A549 (cell line): ENCODE results near the gene ADD3. TPM values are rescaled to one million over a fixed set of nuclear protein-coding genes. Genes with fewer than 3 reads are reported as not detected.

ENCODE experiments used
- ATAC-seq, 2 experiments: fragments of 200-7000 bp in 1 of 2; fragments of >200 bp in 1 of 2; cut with Nextera tagmentation in 1 of 2; cut with Tn5 transposase in 1 of 2; 3 replicates each; pipeline versions ENCODE4 v1.8.0 to v1.9.1; 2018 to 2020; ENCODE audit warnings: mild to moderate bottlenecking in 1 of 2, moderate library complexity in 1 of 2
- CTCF ChIA-PET: fragments of 300-600 bp; sonication (Branson Sonifier 250); formaldehyde crosslinking; extraction: SDS; loops from one replicate; lab custom pipeline; 2021; ENCODE audit warnings: antibody characterized with exemption, inconsistent platforms; lab: Yijun Ruan, JAX
- POLR2A ChIA-PET: fragments of 350-600 bp; formaldehyde crosslinking; extraction: SDS; loops from one replicate; lab custom pipeline; 2021; ENCODE audit warnings: antibody characterized with exemption, inconsistent platforms; lab: Yijun Ruan, JAX
- DNase-seq, 2 experiments: peaks; one replicate each; pipeline versions ENCODE4 v3.0.0 to v3.0.0-alpha.2; 2011 to 2016; ENCODE audit warnings: low read depth in 1 of 2, low spot score in 1 of 2
- FAIRE-seq: peaks from 2 replicates; lab custom pipeline; 2011; peaks lifted over from hg19 to GRCh38; lab: Jason Lieb, UNC
- H3K27ac ChIP-seq, 2 experiments: fragments of >200 bp; sonication (Bioruptor Twin); formaldehyde crosslinking; 3 replicates each; pipeline ENCODE4 v1.5.1; 2016 to 2017
- H3K4me1 ChIP-seq: fragments of >200 bp; sonication (Bioruptor Twin); formaldehyde crosslinking; 3 replicates; pipeline ENCODE4 v1.6.1; 2016
- H3K4me2 ChIP-seq: fragments of >200 bp; sonication (Bioruptor Twin); formaldehyde crosslinking; 3 replicates; pipeline ENCODE4 v1.6.1; 2016
- H3K4me3 ChIP-seq: fragments of >200 bp; sonication (Bioruptor Twin); formaldehyde crosslinking; 3 replicates; pipeline ENCODE4 v1.5.1; 2016
- H3K9me3 ChIP-seq: fragments of >200 bp; sonication (Bioruptor Twin); formaldehyde crosslinking; 3 replicates; pipeline ENCODE4 v1.6.1; 2016
- BCL3 ChIP-seq: fragments of >200 bp; sonication (Bioruptor Twin); formaldehyde crosslinking; IDR thresholded peaks from 3 replicates; pipeline ENCODE4 v1.6.1; 2016
- BHLHE40 ChIP-seq: IDR thresholded peaks from 2 replicates; pipeline ENCODE4 v1.6.1; 2012; ENCODE audit warnings: low read depth, low read length, inconsistent platforms
- CBX2 ChIP-seq: fragments of 200-600 bp; sonication (generic); IDR thresholded peaks from 2 replicates; pipeline ENCODE4 v1.6.1; 2016; ENCODE audit warnings: low read depth, mild to moderate bottlenecking, borderline replicate concordance
- CEBPB ChIP-seq, 2 experiments: fragments of >200 bp in 1 of 2; sonication (Bioruptor Twin) in 1 of 2; formaldehyde crosslinking in 1 of 2; IDR thresholded peaks; 2 replicates each; pipeline ENCODE4 v1.6.1; 2012 to 2016
- CHD2 ChIP-seq: fragments of 150-350 bp; IDR thresholded peaks from 2 replicates; pipeline ENCODE4 v1.6.1; 2014; ENCODE audit warnings: low read length; ENCODE audit not compliant: partially characterized antibody
- E2F6 ChIP-seq: IDR thresholded peaks from 2 replicates; pipeline ENCODE4 v1.6.1; 2012; ENCODE audit warnings: low read depth, borderline replicate concordance
- EHF ChIP-seq: fragments of 250-450 bp; sonication (Bioruptor Pico); IDR thresholded peaks from 2 replicates; pipeline ENCODE4 v1.5.0; 2020; ENCODE audit warnings: mild to moderate bottlenecking
- ESRRA ChIP-seq: fragments of 150-350 bp; IDR thresholded peaks from 2 replicates; pipeline ENCODE4 v1.6.1; 2014; ENCODE audit warnings: mild to moderate bottlenecking, low read length, borderline replicate concordance
- FOSB ChIP-seq: fragments of 250-450 bp; sonication (Bioruptor Pico); IDR thresholded peaks from 2 replicates; pipeline ENCODE4 v1.5.0; 2020; ENCODE audit warnings: mild to moderate bottlenecking, moderate library complexity
- FOSL2 ChIP-seq, 2 experiments: fragments of 450-650 bp in 1 of 2; fragments of >200 bp in 1 of 2; sonication (Bioruptor Twin) in 1 of 2; formaldehyde crosslinking; IDR thresholded peaks; 2 replicates each; pipeline versions ENCODE4 v1.5.0 to v1.6.1; 2016 to 2020; ENCODE audit warnings: mild to moderate bottlenecking in 1 of 2, moderate library complexity in 1 of 2
- FOXS1 ChIP-seq: fragments of 250-450 bp; sonication (Bioruptor Pico); IDR thresholded peaks from 2 replicates; pipeline ENCODE4 v1.5.0; 2020; ENCODE audit warnings: mild to moderate bottlenecking, moderate library complexity
- GATA3 ChIP-seq: IDR thresholded peaks from 2 replicates; pipeline ENCODE4 v1.6.1; 2012; ENCODE audit warnings: borderline replicate concordance
- HES2 ChIP-seq: fragments of >200 bp; sonication (Bioruptor Twin); formaldehyde crosslinking; IDR thresholded peaks from 2 replicates; pipeline ENCODE4 v1.6.1; 2016
- HEYL ChIP-seq: fragments of 250-450 bp; sonication (Bioruptor Pico); IDR thresholded peaks from 2 replicates; pipeline ENCODE4 v1.8.0; 2021; ENCODE audit warnings: mild to moderate bottlenecking, moderate library complexity
- HMGXB4 ChIP-seq: fragments of 250-450 bp; sonication (Bioruptor Pico); IDR thresholded peaks from 2 replicates; pipeline ENCODE4 v1.5.0; 2021; ENCODE audit warnings: mild to moderate bottlenecking, moderate library complexity, borderline replicate concordance
- HOXA7 ChIP-seq: fragments of 250-450 bp; sonication (Bioruptor Pico); IDR thresholded peaks from 2 replicates; pipeline ENCODE4 v1.5.0; 2020; ENCODE audit warnings: mild to moderate bottlenecking, moderate library complexity
- JUN ChIP-seq, 2 experiments: fragments of >200 bp; sonication (Bioruptor Twin); formaldehyde crosslinking; IDR thresholded peaks; 2 replicates in 1 of 2; 3 replicates in 1 of 2; pipeline ENCODE4 v1.6.1; 2016 to 2017
- KDM5A ChIP-seq: fragments of 200-600 bp; sonication (generic); IDR thresholded peaks from 2 replicates; pipeline ENCODE4 v1.6.1; 2016; ENCODE audit warnings: antibody characterized with exemption, mild to moderate bottlenecking
- MAFK ChIP-seq: fragments of 450-650 bp; IDR thresholded peaks from 2 replicates; pipeline ENCODE4 v1.6.1; 2014; ENCODE audit not compliant: partially characterized antibody
- MAX ChIP-seq: IDR thresholded peaks from 2 replicates; pipeline ENCODE4 v1.6.1; 2012
- MAZ ChIP-seq: fragments of 150-350 bp; IDR thresholded peaks from 2 replicates; pipeline ENCODE4 v1.6.1; 2014; ENCODE audit warnings: antibody characterized with exemption, low read depth, low read length, borderline replicate concordance
- NFE2L2 ChIP-seq: fragments of 150-350 bp; conservative IDR thresholded peaks from 2 replicates; pipeline ENCODE4 v1.6.1; 2014; ENCODE audit warnings: low read length
- NR3C1 ChIP-seq: fragments of >200 bp; sonication (Bioruptor Twin); formaldehyde crosslinking; IDR thresholded peaks from 3 replicates; pipeline ENCODE4 v1.6.1; 2017
- PHF8 ChIP-seq: fragments of 200-600 bp; sonication (generic); IDR thresholded peaks from 2 replicates; pipeline ENCODE4 v1.6.1; 2016; ENCODE audit warnings: low read depth, mild to moderate bottlenecking, antibody characterized with exemption, moderate library complexity, borderline replicate concordance
- RARB ChIP-seq: fragments of 250-450 bp; sonication (Bioruptor Pico); IDR thresholded peaks from 2 replicates; pipeline ENCODE4 v1.8.0; 2021; ENCODE audit warnings: mild to moderate bottlenecking, moderate library complexity
- RCOR1 ChIP-seq: fragments of 150-350 bp; IDR thresholded peaks from 2 replicates; pipeline ENCODE4 v1.6.1; 2014; ENCODE audit warnings: antibody characterized with exemption, low read length, low read depth
- RFX5 ChIP-seq: fragments of 450-650 bp; IDR thresholded peaks from 2 replicates; pipeline ENCODE4 v1.7.1; 2014; ENCODE audit warnings: antibody characterized with exemption, mild to moderate bottlenecking, moderate library complexity
- RNF2 ChIP-seq: fragments of 200-600 bp; sonication (generic); IDR thresholded peaks from 2 replicates; pipeline ENCODE4 v1.6.1; 2016; ENCODE audit warnings: low read depth, mild to moderate bottlenecking, antibody characterized with exemption, moderate library complexity, borderline replicate concordance
- TFCP2L1 ChIP-seq: fragments of 250-450 bp; sonication (Bioruptor Pico); IDR thresholded peaks from 2 replicates; pipeline ENCODE4 v1.5.0; 2021; ENCODE audit warnings: mild to moderate bottlenecking
- ZC3H11A ChIP-seq: fragments of 450-650 bp; IDR thresholded peaks from 2 replicates; pipeline ENCODE4 v1.6.1; 2014; ENCODE audit warnings: antibody characterized with exemption, mild to moderate bottlenecking
- ZFP36 ChIP-seq: fragments of 450-650 bp; IDR thresholded peaks from 2 replicates; pipeline ENCODE4 v1.6.1; 2014; ENCODE audit warnings: borderline replicate concordance; ENCODE audit not compliant: partially characterized antibody
- WGBS: methylation state at CpG from one replicate; pipeline ENCODE4 v1.1.6; 2017; ENCODE audit errors: missing lambda C conversion rate; 5-methylcytosine and 5-hydroxymethylcytosine counted together
- polyA plus RNA-seq, 4 experiments: library from polyadenylated mRNA; depleted of rRNA in 3 of 4; stranded (reverse); fragments of >200 nt; fragmentation: RNase III in 1 of 4; extraction: RNeasy Plus Mini Kit Qiagen cat#74134 plus additional on column Dnase treatment in 1 of 4; gene quantifications; 2 replicates in 3 of 4; 3 replicates in 1 of 4; pipeline ENCODE4 v1.2.3, GENCODE V29; 2011 to 2017

Gene ADD3
- polyA plus RNA-seq, 2 of the 4 experiments (the other 2 are of a cell fraction) = 9.8 to 48.2 TPM

GRCh38 chr10:110141185-110141584, 133.4 kb downstream of the ADD3 start:
- no peak for ATAC-seq

GRCh38 chr10:110141871-110142635, 134.3 kb downstream of the ADD3 start:
- Histone ChIP-seq H3K4me2 (no peak overlapping the region), H3K4me3 (no peak overlapping the region), H3K9me3 (no peaks in the 10 kb centered on the region), H3K4me1 (no peaks in the 10 kb centered on the region), H3K27ac (no peak overlapping the region)
- 76% methylated on average over 9 of the region's 9 CpGs for WGBS
- DNase-seq (no peak), ATAC-seq (no peak; a peak in 1 of 6 replicates), FAIRE-seq (no peak)
- ChIA-PET CTCF (interaction anchor here (1.1 to 9.7 kb wide), 7 partner anchors 11 to 258 kb away, joined by 3 to 98 read pairs (median 5); no protein-coding TSS in a partner anchor), POLR2A (no interaction called here)
- TF ChIP-seq CHD2 (no peak), GATA3 (no peak), NR3C1 (no peak), EHF (CRISPR knock-in tag) (no peak), ZC3H11A (no peak), HOXA7 (no peak), E2F6 (no peak), MAZ (no peak), ZFP36 (no peak), MAX (no peak), RFX5 (no peak), NFE2L2 (no peak), RARB (CRISPR knock-in tag) (no peak), CEBPB (IDR thresholded peaks at IDR 0.05) (no peak), FOSB (CRISPR knock-in tag) (no peak)

More at GRCh38 chr10:110141185-110141584, 133.4 kb downstream of the ADD3 start:
- 96% methylated on average over 1 of the region's 1 CpG for WGBS
- no peak for DNase-seq
- FAIRE-seq = no peak
- Histone ChIP-seq H3K4me1 (no peaks in the 10 kb centered on the region), H3K27ac (no peak overlapping the region), H3K4me2 (no peak overlapping the region), H3K9me3 (no peaks in the 10 kb centered on the region), H3K4me3 (no peak overlapping the region)
- POLR2A ChIA-PET = no interaction called here
- no peak for TF ChIP-seq RARB (CRISPR knock-in tag)
- no peak for TF ChIP-seq CBX2
- TF ChIP-seq ESRRA = no peak
- TF ChIP-seq RNF2 = no peak
- no peak for TF ChIP-seq RCOR1
- CTCF ChIA-PET = interaction anchor here (0.6 to 9.7 kb wide), 10 partner anchors 55 to 1941 kb away, joined by 3 to 98 read pairs (median 4); partner anchors contain the start of gene MXI1

- ATAC-seq (no peak), FAIRE-seq (no peak), DNase-seq (no peak)
- H3K9me3 ChIP-seq = no peaks in the 10 kb centered on the region
- H3K27ac ChIP-seq = no peak overlapping the region
- WGBS = 64% methylated on average over 6 of the region's 6 CpGs
- CTCF ChIA-PET = interaction anchor here (0.5 to 9.7 kb wide), 7 partner anchors 11 to 348 kb away, joined by 3 to 98 read pairs (median 3); no protein-coding TSS in a partner anchor
- no peak overlapping the region for H3K4me3 ChIP-seq
- no peaks in the 10 kb centered on the region for H3K4me1 ChIP-seq
- POLR2A ChIA-PET = interaction anchor here (0.6 kb wide), 1 partner anchor 81 kb away, joined by 3 read pairs; no protein-coding TSS in a partner anchor
- H3K4me2 ChIP-seq = no peak overlapping the region
- TF ChIP-seq FOSL2 (IDR thresholded peaks at IDR 0.05) (no peak), FOSL2 (CRISPR knock-in tag; IDR thresholded peaks at IDR 0.05) (no peak), HMGXB4 (CRISPR knock-in tag) (no peak), TFCP2L1 (no peak), MAX (no peak), KDM5A (no peak), NR3C1 (no peak), MAFK (no peak), JUN (IDR thresholded peaks at IDR 0.05) (no peak), BCL3 (no peak), PHF8 (no peak), HEYL (CRISPR knock-in tag) (no peak), RARB (CRISPR knock-in tag) (no peak), BHLHE40 (no peak), FOXS1 (CRISPR knock-in tag) (no peak), HES2 (no peak)
These were observed 135.2 kb downstream of the ADD3 start for GRCh38 chr10:110142965-110143364.
